ENCODE measurements around the gene C19orf38. TPM values are rescaled to one million over a fixed set of nuclear protein-coding genes. Genes with fewer than 3 reads are reported as not detected.

The C19orf38 gene
- total and polyA plus RNA-seq, 2 of the 4 experiments (the other 2 are of a cell fraction): 0.18 to 0.19 TPM

DNA sequence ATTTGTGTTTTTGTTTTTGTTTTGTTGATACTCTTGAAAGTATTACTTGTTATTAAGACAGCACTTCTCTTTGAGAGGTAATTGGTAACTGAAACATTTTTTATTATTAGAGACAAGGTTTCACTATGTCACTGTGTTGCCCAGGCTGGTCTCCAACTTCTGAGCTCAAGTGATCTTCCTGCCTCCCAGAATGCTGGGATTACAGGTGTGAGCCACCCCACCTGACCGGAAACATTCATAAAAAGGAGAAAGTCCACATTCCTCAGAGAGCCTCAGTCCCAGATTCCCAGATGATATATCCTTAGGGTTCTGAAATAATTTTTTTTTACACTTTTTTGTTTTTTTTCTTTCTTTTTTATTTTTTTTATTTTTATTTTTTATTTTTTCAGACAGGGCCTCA, 25.8 kb downstream of the C19orf38 start:
- no peak for DNase-seq
- WGBS, 2 experiments (ENCODE audit: extremely low coverage in 2 of 2, insufficient read length in 1 of 2): no CpG with 5 or more reads among the region's 1 CpG
- peaks cover 18 to 66% of the 10 kb centered on the region in 2 experiments for H3K79me1 ChIP-seq (ENCODE audit: low read depth in 1 of 2, low read length in 2 of 2)
- H3K27me3 ChIP-seq (ENCODE audit: control insufficient read depth, insufficient read depth, low read length): no peaks in the 10 kb centered on the region
- no peak overlapping the region for H2AK9ac ChIP-seq (replicated peaks; ENCODE audit: low read depth, low read length, poor library complexity)
- H3K56ac ChIP-seq (ENCODE audit: extremely low read depth, insufficient read depth, low read length): no peak overlapping the region
- no peak overlapping the region for H3K14ac ChIP-seq (replicated peaks; ENCODE audit: low read depth, low read length)
- H3K9me1 ChIP-seq (ENCODE audit: insufficient read depth, low read length): peaks cover 17% of the 10 kb centered on the region
- H3K9ac ChIP-seq (ENCODE audit: low read depth, low read length): no peak overlapping the region
- in situ Hi-C loops (cut with MboI; ENCODE audit: low sequenced_read_pairs): no loop called here
- ChIA-PET CTCF (interaction anchor here (0.5 to 0.6 kb wide), 2 partner anchors 58 to 251 kb away, joined by 3 to 7 read pairs; no protein-coding TSS in a partner anchor), POLR2A (ENCODE audit: unreplicated experiment) (no interaction called here)
- H3K4ac ChIP-seq (ENCODE audit: low read depth, low read length): no peak overlapping the region
- H2AFZ ChIP-seq (replicated peaks; ENCODE audit: low read length, poor library complexity): no peak overlapping the region
- peaks cover 41% of the 10 kb centered on the region for H4K20me1 ChIP-seq (ENCODE audit: insufficient read depth, low read length)
- no peak overlapping the region for H2BK15ac ChIP-seq (ENCODE audit: low read depth, low read length)
- no peak overlapping the region for H3K18ac ChIP-seq (ENCODE audit: low read depth, low read length)
- no peak overlapping the region for H4K91ac ChIP-seq (ENCODE audit: insufficient read depth, low read depth, low read length)
- peak overlapping the region; percentile 56; the same call in 1 of the 2 replicates for H3K23ac ChIP-seq (ENCODE audit: low read depth, low read length)
- 0 out of 2 replicates have a peak overlapping the region, but pooled peaks have one; percentile 43 for H2AK5ac ChIP-seq (ENCODE audit: low read depth, low read length)
- no peak overlapping the region for H2BK5ac ChIP-seq (ENCODE audit: low read depth, low read length, poor library complexity, severe bottlenecking)
- no peaks in the 10 kb centered on the region for H3K36me3 ChIP-seq (ENCODE audit: control insufficient read depth, insufficient read depth, low read length)
- no peak for ATAC-seq (ENCODE audit: low read depth)
- BruUV-seq (replicated peaks): no TSS peak
- H4K5ac ChIP-seq (ENCODE audit: low read depth, low read length): no peak overlapping the region
- H3K27ac ChIP-seq (ENCODE audit: insufficient read depth, low read length): no peak overlapping the region
- no peaks in the 10 kb centered on the region for H3K9me3 ChIP-seq (ENCODE audit: control insufficient read depth, insufficient read depth, low read length)
- H4K8ac ChIP-seq (ENCODE audit: low read depth in 2 of 2, low read length in 2 of 2): no peak overlapping the region
- H2BK20ac ChIP-seq (ENCODE audit: low read depth, low read length): no peak overlapping the region
- no peak overlapping the region for H2BK120ac ChIP-seq (ENCODE audit: low read depth, low read length)
- dilution Hi-C loops (cut with HindIII; ENCODE audit: low sequenced_read_pairs, unreplicated experiment): no loop called here
- TF ChIP-seq RCOR1 (IDR thresholded peaks at IDR 0.05; ENCODE audit: insufficient replicate concordance, low read length) (no peak), RFX5 (IDR thresholded peaks at IDR 0.05; ENCODE audit: low read depth, low read length) (no peak), FOS (IDR thresholded peaks at IDR 0.05; ENCODE audit: low read depth, low read length) (no peak), RAD21 (IDR thresholded peaks at IDR 0.05; ENCODE audit: low read length) (no peak), POLR2A (IDR thresholded peaks at IDR 0.05; ENCODE audit: low read depth, low read length) (no peak), NFE2L2 (IDR thresholded peaks at IDR 0.05; ENCODE audit: low read depth, low read length) (no peak), CHD1 (IDR thresholded peaks at IDR 0.05; ENCODE audit: low read depth, low read length) (no peak), CEBPB (IDR thresholded peaks at IDR 0.05; ENCODE audit: low read depth, low read length) (no peak), MAZ (IDR thresholded peaks at IDR 0.05; ENCODE audit: borderline replicate concordance, low read depth, low read length) (no peak), SMC3 (IDR thresholded peaks at IDR 0.05; ENCODE audit: low read depth, low read length) (no peak), MXI1 (IDR thresholded peaks at IDR 0.05; ENCODE audit: borderline replicate concordance, low read depth, low read length) (no peak), BHLHE40 (IDR thresholded peaks at IDR 0.05; ENCODE audit: low read depth, low read length) (no peak)
- TF ChIP-seq, protein P1, sequence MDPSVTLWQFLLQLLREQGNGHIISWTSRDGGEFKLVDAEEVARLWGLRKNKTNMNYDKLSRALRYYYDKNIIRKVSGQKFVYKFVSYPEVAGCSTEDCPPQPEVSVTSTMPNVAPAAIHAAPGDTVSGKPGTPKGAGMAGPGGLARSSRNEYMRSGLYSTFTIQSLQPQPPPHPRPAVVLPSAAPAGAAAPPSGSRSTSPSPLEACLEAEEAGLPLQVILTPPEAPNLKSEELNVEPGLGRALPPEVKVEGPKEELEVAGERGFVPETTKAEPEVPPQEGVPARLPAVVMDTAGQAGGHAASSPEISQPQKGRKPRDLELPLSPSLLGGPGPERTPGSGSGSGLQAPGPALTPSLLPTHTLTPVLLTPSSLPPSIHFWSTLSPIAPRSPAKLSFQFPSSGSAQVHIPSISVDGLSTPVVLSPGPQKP (IDR thresholded peaks at IDR 0.05; ENCODE audit: borderline replicate concordance, low read depth, low read length): no peak
- TF ChIP-seq, protein P2, sequence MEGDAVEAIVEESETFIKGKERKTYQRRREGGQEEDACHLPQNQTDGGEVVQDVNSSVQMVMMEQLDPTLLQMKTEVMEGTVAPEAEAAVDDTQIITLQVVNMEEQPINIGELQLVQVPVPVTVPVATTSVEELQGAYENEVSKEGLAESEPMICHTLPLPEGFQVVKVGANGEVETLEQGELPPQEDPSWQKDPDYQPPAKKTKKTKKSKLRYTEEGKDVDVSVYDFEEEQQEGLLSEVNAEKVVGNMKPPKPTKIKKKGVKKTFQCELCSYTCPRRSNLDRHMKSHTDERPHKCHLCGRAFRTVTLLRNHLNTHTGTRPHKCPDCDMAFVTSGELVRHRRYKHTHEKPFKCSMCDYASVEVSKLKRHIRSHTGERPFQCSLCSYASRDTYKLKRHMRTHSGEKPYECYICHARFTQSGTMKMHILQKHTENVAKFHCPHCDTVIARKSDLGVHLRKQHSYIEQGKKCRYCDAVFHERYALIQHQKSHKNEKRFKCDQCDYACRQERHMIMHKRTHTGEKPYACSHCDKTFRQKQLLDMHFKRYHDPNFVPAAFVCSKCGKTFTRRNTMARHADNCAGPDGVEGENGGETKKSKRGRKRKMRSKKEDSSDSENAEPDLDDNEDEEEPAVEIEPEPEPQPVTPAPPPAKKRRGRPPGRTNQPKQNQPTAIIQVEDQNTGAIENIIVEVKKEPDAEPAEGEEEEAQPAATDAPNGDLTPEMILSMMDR (conservative IDR thresholded peaks at IDR 0.05; ENCODE audit: low read depth, low read length): no peak
- TF ChIP-seq, protein P3, sequence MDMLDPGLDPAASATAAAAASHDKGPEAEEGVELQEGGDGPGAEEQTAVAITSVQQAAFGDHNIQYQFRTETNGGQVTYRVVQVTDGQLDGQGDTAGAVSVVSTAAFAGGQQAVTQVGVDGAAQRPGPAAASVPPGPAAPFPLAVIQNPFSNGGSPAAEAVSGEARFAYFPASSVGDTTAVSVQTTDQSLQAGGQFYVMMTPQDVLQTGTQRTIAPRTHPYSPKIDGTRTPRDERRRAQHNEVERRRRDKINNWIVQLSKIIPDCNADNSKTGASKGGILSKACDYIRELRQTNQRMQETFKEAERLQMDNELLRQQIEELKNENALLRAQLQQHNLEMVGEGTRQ (IDR thresholded peaks at IDR 0.05; ENCODE audit: low read depth, low read length): no peak
- H3K4me3 ChIP-seq (ENCODE audit: insufficient read depth, low read depth, low read length): no peak overlapping the region
- H3K4me1 ChIP-seq (ENCODE audit: control insufficient read depth, insufficient read depth, low read length): peaks cover 6% of the 10 kb centered on the region
- intact Hi-C loops (cut with micrococcal nuclease): loop anchor here (5.0 kb wide), 1 partner anchor 53 kb away; the partner anchor contains the start of genes TIMM29 and YIPF2
- H3K4me2 ChIP-seq (ENCODE audit: low read depth, low read length): no peak overlapping the region

Data from IMR-90 (cell line).